Stimulated activated CD8-positive, alpha-beta memory T cell treated with anti-CD3 and anti-CD28 coated beads, Interleukin-7, amount 100 ng/mL, for 1 hour (primary cell): ENCODE data around the gene MIB2.
"Not testable (repeated sequence)": the region's sequence is repeated elsewhere in the genome, so short reads cannot be mapped to it uniquely, and the experiment has no call there.

Experiments used
- DNase-seq, 2 donors: peaks; one replicate each; pipeline ENCODE4 v3.0.0-alpha.2; 2020; ENCODE audit warnings: low read depth in 2 of 2

MIB2 gene

DNA sequence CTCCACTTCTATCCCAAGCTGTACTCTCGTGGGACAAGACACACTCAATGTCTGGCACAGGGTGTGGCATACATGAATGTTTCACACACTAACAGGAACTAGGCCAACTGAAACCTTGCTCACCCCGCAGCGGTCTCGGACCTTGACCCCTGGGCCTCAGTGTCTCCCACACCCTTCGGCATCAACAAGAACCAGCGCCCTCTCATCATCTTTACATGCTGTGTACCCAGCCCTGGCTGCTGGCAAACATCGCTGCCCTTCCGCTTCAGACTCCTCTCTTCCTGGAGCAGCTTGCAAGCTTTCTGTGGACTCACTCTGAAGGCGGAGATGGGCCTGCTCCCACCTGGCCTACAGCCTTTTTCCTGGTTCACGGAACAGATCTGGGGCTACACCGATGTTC lies 33.0 kb downstream of the MIB2 start:
- not testable (repeated sequence) for DNase-seq

DNA sequence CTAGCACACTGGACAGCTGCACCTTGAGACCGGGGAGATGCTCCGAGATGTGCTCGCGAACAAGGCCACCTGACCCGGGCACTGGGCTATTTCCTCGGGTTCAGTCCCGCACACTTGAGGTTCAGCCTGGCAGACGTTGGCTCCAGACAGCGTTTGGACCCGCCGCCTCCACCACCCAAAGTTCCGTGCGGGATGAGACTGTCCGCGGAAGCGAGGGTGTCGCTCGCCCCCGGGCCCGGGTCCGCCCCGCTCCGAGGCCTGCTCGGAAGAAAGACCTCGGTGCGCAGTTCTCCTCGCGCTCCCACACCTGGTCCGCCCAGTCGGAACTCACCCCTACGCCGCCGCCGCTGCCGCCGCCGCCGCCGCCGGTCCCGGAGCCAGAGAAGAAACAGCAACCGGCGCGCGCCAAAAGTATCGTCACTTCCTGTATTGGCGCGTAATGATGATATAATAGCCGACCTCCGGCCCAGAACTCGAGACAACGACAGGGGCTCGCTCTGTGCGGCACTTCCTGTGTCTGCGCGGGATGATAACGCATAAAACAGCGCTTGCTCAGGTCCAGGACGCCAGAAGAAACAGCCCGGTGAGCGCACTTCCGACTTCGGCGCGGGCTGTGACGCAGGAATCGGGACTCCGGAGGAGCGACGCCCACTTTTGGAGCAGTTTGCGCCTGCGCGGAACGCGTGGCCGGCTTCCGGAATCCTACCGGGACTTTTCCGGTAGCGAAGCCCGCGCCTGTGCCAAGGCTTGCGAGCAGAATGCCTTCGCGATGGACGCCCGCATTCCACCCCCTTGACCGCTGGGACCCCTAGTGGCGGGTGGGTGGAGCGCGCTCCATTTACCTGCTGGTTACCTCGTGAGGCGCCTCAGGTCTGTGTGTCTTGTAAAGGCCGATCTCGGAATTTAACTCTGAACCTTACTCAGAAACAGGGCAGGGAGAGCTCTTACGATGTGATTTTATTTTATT lies 43.6 kb downstream of the MIB2 start, which contains the start of gene CDK11B:
Gene CDK11B (minus strand): TSS at position 422 of the 967 bp plus-strand sequence. CDS start 1,519 bp downstream, outside the sequence.
- peak; percentile 90 to 96 for DNase-seq

DNA sequence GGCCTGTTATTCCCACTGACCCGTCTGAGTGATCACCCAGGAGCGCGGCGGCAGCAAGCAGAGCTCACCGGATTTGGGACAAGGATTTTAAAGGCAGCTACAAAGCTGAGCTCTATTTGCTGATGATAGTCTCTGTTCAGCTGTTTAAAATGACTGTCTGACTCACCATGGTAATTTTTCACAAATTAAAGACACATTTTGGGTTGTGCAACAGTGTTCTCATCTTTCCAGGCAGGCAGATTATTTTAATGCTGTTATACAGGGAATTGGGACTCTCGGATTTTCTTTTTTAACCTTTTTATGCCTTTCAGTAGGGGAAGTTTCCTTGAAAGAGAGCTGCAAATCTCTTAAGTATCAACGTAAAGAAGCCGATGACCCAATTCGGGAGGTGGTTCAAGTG lies 47.1 kb downstream of the MIB2 start:
- not testable (repeated sequence) for DNase-seq

DNA sequence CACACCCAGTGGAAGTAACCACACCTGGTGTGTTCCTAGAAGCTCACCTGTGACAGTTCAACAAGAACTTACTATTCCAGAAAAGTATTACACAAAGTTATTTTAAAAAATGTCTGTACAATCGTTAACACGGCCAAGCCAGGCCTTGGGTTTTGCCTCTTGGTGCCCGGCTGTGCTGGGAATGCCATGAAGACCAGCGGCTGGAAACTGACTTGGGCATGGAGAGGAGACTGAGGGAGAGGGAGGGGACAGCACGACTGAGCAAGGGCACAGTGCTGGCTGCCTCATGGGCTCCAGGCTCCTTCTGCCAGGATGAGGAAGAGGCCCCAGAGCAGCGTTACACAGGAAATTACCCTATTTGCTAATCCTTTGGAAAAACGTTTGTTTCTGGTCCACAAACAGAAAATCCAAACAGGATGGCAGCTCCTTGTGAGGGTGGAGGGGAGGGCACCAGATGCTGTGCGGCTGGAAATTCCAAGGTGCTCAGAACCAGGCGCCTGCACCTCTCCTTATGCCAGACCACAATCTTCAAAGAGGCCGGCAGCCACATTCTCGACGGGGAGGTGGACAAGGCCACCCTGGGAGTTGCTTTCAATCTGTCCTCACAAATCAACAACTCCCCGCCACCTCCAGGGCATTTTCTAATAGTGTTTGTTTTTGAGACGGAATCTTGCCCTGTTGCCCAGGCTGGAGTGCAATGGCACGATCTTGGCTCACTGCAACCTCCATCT lies 47.7 kb downstream of the MIB2 start:
- DNase-seq: not testable (repeated sequence)

DNA sequence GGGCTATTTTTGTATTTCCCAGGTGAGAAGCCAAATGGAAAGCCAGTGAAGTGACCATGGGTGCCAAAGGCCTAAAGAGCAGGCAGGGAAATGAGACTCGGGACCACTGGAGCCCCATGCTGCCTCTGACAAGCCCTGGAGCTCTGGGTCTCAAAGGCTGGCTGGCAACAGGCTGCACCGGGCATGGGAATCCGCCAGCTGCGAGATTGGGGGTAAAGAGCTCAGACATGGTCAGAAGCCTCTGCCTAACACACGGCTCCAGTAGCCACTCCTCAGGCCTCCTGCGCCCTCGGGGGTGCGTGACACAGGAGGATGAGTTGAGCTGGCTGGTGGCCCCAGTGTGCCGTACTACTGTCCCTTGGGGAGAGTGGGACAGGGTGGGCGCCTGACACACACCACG lies 49.0 kb downstream of the MIB2 start:
- not testable (repeated sequence) for DNase-seq

DNA sequence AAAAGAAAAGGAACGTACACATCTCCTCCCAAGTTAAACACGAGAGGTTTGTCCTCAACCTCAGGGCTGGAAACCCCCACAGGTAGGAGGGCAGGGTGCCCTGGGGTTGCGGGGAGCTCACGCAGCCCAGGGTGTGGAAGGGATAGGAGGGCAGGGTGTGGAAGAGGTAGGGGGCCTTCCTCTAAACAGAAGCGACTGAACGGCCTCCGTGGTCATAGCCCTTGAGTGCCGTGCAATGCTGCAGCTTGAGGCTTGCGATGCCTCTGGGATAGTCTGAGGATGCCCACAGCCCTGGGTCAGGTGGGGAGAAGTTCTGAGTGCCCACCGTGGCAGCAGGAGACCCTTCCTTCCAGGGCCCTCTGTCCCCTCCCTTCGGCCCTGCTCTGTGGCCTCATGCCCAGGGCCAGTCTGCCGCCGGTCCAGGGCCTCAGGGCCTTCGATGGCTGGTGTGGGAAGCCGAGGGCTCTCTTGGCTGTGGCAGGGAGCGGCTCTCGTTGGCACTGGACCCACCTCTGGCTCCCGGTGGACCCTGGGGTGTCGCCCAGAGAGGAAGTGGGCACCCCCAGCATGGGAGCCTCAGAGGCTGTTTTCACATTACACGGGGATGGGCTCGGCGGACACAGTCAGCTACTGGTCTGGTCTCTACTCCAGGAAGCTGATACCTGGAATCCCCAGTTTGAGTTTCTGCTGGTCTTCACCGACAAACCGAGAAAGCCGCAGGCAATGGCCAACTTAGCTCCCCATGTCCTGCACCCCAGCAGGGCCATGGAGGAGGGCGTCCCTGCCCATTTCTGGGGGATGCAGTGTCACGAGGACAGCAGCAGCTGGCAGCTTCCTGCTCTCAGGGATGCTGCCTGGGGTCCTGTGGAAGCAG lies 49.9 kb downstream of the MIB2 start:
- DNase-seq: no peak

DNA sequence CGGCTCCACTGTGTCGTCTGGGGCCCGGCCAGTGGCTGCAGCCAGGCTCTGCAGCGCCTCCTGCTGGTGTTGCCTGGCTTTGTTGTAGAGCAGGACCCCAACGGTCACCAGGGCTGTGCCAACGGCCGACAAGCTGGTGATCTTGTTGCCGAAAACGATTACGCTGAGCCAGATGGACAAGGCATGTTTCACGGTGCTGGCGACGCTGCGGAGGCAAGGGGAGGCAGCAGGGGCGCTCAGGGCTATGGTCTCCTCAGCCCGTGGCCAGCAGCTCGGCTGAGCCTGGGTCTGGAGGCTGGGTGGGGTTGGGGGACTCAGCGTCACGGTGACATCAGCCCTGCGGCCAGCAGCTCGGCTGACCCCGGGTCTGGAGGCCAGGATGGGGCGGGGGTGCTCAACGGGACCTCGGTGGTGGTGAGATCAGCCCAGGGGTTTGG lies 50.5 kb downstream of the MIB2 start:
- no peak for DNase-seq

DNA sequence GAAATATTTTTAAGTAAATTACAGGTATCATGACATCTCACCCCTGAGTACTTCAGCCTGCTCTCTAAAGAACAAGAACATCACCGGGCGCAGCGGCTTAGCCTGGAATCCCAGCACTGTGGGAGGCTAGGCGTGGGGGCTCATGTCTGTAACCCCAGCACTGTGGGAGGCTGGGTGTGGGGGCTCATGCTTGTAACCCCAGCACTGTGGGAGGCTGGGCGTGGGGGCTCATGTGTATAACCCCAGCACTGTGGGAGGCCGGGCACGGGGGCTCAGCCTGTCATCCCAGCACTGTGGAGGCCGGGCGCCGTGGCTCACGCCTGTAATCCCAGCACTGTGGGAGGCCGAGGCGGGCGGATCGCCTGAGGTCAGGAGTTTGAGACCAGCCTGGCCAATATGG lies 51.2 kb downstream of the MIB2 start:
- no peak for DNase-seq

DNA sequence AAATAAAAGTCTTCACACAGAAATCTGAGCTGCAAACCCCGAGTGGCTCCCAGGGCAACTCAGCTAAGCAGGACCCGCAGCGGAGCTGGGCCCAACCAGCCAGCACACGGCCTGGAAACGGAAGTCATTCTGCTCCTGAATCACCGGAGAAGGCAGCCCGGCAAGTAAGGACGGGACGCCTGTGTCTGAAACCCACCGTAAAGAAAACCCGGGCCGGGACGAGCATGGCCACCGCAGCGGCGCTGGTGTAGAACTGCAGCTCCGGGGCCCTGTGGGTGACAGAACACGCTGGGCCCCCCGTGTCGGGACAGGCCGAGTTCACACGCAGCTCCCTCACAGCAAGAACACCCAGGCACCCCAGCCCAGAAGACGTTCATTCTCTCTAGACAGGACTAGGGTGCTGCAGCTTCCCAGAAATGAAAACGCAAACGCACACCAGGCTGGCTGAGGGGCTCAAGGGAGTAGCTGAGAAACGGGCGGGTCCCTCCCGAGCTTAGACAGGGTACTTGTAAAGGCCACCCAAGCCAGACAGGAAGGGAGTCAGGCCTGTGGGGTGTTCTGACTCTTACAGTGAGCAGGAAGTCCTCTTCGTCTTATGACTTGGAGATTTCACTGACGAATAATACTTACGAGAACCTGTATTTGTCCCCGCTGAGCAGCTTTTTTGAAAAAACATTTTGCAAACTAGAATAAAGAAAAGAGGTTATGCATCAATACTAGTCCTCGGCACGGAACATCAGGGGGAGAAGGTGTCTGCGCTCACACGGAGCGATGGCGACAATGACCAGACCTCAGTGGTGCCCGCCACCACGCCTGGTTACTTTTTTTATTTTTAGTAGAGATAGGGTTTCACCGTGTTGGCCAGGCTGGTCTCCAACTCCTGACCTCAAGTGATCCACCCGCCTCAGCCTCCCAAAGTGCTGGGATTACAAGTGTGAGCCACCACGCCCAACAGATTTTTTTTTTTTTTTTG lies 54.5 kb downstream of the MIB2 start:
- no peak for DNase-seq

DNA sequence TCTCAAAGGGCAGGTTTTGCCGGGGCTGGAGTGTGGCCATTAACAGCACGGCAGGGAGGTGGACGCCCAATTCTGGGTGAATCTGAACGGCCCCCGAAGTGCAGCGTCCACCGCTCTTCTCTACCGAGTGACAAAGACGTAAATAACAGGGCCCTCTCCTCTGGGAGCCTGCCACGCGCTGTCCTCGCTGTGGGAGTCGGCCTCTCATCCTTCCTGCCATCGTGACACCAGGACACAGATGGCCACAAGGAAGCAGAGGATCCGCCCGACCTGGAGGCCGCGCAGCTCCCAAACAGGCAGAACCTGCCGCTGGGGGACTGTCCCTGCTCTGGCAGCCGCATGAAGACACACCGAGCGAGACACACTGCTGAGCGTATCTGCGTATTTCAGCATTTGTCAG lies 55.6 kb downstream of the MIB2 start:
- DNase-seq: no peak

DNA sequence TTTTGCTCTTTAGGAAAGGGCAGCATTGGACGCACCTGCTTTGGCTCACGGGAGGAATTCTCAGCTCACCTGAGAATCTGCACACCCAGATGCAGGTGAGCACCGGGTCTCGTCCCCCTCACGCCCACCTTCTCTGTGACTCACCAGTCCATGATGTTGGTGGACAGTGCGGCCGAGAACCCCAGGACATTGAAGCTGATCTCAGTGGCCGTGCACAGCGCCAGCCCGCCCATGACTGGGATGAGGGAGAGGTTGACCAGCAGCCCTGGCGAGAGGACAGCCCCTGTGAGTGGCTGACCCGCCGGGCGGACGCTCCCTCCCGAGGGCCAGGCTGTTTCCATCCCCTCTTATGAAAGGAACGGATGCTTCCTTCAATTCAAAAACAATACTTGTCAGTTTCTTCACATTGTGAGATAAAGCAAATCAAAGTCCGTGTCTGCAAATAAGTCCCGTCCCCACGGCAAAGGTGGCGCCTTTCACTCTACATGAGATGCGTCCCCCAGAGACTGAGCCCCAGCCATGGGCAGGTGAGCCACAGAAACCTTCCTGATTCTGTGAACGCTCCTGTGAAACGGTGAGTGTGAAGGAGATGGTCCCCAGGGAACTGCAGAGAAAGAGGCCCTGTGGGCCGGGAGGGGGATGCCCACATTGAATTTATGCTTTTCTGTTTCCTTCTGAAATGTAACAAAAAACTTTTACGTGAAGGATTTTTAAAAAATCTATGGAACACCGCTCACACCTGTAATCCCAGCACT lies 56.2 kb downstream of the MIB2 start:
- no peak for DNase-seq

DNA sequence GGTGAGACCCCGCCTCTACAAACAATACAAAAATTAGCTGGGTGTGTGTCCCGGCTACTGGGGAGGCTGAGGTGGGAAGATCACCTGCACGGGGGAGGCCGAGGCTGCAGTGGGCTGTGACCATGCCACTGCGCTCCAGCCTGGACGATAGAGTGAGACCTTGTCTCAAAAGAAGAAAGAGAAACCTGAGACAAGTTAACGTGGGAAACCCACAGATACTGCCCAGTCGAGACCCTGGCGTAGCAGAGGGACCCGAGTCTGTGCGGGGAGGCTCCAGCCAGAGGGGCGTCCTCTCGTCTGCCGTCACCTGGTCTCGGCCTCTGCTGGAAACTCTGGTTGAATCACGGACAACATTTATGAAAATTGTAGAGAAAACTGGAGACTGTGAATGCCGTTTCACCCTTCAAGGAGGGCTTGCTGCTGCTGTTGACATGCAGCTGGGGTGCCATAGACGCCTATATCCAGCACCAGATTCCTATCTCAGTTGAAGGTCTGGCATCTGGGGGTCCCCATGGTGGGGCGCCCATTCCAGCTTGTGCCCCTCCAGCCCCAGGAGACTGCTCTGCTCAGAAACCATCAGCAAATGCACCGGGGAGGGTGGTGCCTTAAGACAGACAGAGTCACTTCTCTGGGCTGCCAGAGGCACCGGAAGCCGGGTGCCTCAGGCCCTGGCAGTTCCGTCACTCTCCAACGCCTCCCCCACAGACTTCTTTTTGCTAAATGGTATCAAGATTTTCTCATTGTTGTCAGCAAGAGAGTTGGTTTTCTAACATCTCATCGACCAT lies 57.1 kb downstream of the MIB2 start:
- DNase-seq: no peak

DNA sequence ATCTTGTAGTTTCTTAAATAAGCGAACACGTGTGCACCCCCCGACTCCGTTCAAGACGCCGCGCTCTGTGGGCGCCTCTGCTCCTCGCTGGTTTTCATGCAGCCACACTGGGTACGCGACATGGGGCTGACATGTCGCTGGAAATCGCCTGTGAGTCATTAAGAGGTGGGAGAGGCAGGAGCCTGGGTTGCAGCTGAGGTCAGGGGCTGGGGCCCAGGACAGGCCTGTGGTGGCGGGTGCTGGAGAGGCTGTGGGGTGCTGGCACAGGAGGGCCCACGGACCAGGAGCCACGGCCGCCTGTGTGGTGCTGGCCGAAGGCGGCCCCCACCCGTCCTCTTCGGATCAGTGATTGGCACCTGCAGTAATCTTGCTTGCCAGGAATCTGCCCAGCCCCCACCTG lies 59.5 kb downstream of the MIB2 start:
- not testable (repeated sequence) for DNase-seq

DNA sequence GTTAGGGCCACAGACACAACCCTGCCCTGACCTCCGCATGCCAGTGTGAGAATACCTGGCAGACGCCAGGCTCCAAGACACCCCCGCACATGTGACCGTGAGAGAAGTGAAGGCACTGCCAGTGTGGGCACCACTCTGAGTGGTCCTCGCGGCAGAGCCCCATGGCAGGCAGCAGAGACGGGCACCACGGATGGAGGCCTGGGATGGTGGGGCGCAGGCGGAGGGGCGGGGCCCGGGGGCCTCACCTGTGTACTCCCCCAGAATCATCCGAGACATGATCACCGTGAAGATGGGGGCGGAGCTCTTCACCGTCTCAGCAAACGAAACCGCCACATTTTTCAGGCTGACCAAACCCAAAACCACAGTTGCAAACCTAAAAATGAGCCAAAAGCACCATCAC lies 59.9 kb downstream of the MIB2 start:
- not testable (repeated sequence) for DNase-seq

DNA sequence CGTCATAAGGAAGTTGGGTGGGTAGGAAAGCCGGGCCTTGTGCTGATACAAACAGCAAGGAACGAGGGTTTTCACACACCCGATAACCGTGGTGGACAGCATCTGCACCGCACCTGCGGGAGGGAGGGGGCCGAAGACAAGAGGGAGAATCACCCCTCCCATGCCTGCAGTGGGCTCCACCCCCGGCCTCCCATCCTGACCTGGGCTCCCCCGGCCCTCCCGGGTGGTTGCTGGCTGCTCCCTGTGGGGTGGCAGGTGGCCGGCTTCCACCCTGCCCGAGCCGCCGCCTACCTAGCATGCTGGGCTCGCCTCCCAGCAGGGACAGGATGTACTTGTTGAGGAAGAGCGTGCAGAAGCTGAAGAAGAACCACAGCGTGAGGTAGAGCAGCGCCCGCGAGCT lies 60.8 kb downstream of the MIB2 start:
- not testable (repeated sequence) for DNase-seq

DNA sequence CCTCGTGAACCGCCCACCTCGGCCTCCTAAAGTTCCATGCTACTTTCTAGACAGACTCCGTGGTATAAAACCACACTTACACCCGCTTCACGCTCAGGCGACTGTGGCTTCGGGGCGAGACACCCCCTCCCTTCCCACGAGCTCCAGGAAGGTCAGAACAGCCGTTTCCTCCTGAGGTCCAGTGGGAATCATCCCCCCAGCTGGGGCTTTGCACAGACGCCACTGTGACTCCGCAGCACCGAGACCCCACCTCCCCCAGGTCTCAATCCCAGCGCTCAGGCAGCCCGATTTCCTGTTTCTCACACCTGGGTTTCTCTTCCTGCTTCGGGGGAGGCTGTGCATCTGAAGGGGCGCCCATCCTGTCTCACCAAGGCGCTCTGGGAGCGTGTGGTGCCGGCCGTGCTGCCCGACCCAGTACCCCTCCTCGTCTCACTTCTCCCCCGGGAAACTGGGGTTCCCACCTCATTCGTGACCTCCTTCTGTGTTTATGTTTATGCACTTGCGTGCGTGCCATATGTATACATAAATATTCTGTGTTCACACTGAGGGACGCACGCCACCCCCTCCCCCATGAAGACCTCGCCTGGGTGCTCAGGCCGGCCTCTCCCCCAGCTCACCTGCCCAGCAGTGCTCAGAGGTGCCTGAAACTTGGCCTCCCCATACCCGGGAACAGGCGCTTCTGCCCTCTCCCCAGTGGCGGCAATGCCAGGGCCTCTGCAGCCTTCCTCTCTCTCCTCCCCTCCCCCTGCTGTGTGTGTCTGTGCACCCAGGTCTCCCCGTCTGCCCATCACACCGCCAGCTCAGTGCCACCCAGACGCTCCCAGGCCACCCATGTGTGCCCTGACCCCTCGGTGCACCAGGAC lies 62.6 kb downstream of the MIB2 start:
- DNase-seq: peak in 1 of 2 donors; percentile 20

DNA sequence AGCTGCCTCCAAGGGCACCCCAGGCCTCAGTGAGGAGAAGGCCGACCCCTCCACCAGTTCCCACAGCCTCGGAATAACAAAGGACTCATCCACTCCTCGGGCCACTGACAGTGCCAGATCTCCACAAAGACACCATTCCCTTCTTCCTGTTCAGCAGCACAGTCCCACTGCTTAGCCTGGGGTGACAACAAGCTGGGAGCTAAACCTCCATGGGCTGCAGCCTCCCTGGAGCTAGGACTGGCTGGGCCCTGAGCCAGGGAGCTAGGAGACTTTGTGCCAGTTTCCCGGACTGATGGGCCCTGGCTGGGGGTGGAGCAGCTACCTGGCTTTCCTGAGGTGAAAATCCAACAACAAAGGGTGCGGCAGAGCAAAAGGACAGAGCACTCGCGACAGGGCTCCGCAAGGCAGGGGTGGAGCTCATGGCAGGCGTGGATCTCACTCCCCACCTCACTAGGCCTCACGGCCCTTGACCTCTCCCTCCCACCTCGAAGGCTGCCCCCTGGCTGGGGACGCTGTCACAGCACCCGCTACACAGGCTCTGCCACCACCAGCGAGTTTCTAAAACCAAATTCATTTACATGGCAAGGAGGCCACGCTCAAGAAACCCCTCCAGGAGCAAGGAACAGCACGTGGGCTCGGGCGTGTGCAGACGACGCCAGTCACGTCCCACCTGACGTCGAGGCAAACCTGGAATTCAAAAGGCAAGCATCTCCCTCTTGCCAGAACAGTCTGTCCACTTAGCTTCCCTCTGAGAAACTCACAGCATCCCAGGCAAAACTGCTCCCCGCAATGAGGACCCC lies 63.5 kb downstream of the MIB2 start:
- DNase-seq: no peak
